Mucosa of rectum (tissue), 2 donors: Measurements from ENCODE around the gene FSHB.

Source experiments
- H3K27ac ChIP-seq, 2 donors: one replicate each; pipeline ENCODE4 v1.7.0; 2013; ENCODE audit warnings: inconsistent platforms in 2 of 2, low read depth in 2 of 2, low read length in 2 of 2
- H3K27me3 ChIP-seq, 2 donors: one replicate each; pipeline ENCODE4 v1.7.0; 2013; ENCODE audit warnings: low read length in 2 of 2; ENCODE audit not compliant: control insufficient read depth in 2 of 2, insufficient read depth in 2 of 2
- H3K36me3 ChIP-seq, 2 donors: one replicate each; pipeline ENCODE4 v1.7.0; 2013; ENCODE audit warnings: low read length in 2 of 2; ENCODE audit not compliant: control insufficient read depth in 2 of 2, insufficient read depth in 2 of 2
- H3K4me1 ChIP-seq, 2 donors: one replicate each; pipeline ENCODE4 v1.7.0; 2013; ENCODE audit warnings: low read length in 2 of 2, mild to moderate bottlenecking in 1 of 2; ENCODE audit not compliant: control insufficient read depth in 2 of 2, insufficient read depth in 2 of 2
- H3K4me3 ChIP-seq, 2 donors: one replicate each; pipeline ENCODE4 v1.7.0; 2013; ENCODE audit warnings: low read length in 2 of 2
- H3K9ac ChIP-seq, 2 donors: one replicate each; pipeline ENCODE4 v1.7.0; 2013; ENCODE audit warnings: low read length in 2 of 2, low read depth in 1 of 2, mild to moderate bottlenecking in 1 of 2
- H3K9me3 ChIP-seq, 2 donors: one replicate each; pipeline ENCODE4 v1.7.0; 2013; ENCODE audit warnings: low read length in 2 of 2; ENCODE audit not compliant: control insufficient read depth in 2 of 2
- donor health status: healthy.
- donor health status: Normal muscosa, but diverticular disease.

The FSHB gene

DNA sequence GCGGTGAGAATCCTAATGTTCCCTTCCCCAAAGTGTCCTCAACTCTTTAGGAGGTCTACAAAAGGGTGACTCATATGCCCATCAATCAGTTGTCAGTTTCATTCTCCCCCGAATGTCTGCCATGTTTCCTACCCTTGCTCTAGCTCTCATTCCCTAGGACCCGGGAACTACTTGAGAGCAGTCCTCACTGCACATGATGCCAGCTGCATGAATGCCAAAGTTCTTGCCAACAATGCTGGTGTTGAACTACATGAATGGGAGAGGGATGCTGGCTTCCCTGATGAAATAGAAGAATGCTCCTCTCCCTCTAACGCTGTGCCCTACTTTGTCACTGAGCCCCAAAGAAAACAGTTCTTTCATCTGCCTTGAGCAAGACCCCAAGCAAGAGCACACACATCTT is 12.5 kb upstream of the FSHB start:
- Histone ChIP-seq H3K4me3 (no peak overlapping the region), H3K27me3 (no peaks in the 10 kb centered on the region), H3K9me3 (no peaks in the 10 kb centered on the region), H3K27ac (no peak overlapping the region), H3K4me1 (no peaks in the 10 kb centered on the region), H3K36me3 (no peaks in the 10 kb centered on the region), H3K9ac (no peak overlapping the region)

- Histone ChIP-seq H3K4me3 (no peak overlapping the region), H3K36me3 (no peaks in the 10 kb centered on the region), H3K9ac (no peak overlapping the region), H3K4me1 (no peaks in the 10 kb centered on the region), H3K27ac (no peak overlapping the region), H3K9me3 (no peaks in the 10 kb centered on the region), H3K27me3 (no peaks in the 10 kb centered on the region)
Measured at GRCh38 chr11:30225642-30226041, 5.2 kb upstream of the FSHB start.

DNA sequence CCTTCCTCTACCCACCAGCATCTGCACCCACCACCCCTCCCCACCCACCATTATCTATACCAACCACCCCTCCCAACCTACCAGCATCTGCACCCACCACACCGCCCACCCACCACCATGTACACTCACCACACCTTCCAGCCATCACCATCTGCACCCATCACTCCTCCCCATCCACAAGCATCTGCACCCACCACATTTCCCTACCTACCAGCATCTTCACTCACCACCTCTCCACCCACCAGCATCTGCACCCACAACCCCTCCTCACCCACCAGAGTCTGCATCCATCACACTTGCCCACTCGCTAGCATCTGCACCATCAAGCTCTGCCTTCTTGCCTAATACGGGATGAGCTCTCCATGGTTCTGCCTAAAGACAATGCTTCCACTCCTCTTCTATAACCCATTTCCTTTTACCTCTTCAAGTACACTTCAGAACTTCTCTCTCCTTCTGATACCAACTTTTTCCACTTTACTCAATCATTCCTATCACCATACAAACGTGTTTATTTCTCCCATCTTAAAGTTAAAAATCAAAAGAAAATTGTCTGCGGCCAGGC is 2.4 kb upstream of the FSHB start:
- no peaks in the 10 kb centered on the region for H3K9me3 ChIP-seq
- no peak overlapping the region for H3K27ac ChIP-seq
- no peaks in the 10 kb centered on the region for H3K36me3 ChIP-seq
- H3K27me3 ChIP-seq = no peaks in the 10 kb centered on the region
- no peak overlapping the region for H3K4me3 ChIP-seq
- H3K9ac ChIP-seq = no peak overlapping the region
- no peaks in the 10 kb centered on the region for H3K4me1 ChIP-seq

GRCh38 chr11:30239025-30239424 is 8.2 kb downstream of the FSHB start:
- Histone ChIP-seq H3K4me1 (no peaks in the 10 kb centered on the region), H3K4me3 (no peak overlapping the region), H3K36me3 (no peaks in the 10 kb centered on the region)

GRCh38 chr11:30244265-30244664 is 13.5 kb downstream of the FSHB start:
- Histone ChIP-seq H3K4me1 (no peaks in the 10 kb centered on the region), H3K36me3 (no peaks in the 10 kb centered on the region), H3K4me3 (no peak overlapping the region), H3K9ac (no peak overlapping the region), H3K27me3 (no peaks in the 10 kb centered on the region), H3K9me3 (no peaks in the 10 kb centered on the region), H3K27ac (no peak overlapping the region)

More at GRCh38 chr11:30239025-30239424, 8.2 kb downstream of the FSHB start:
- Histone ChIP-seq H3K9me3 (no peaks in the 10 kb centered on the region), H3K27ac (no peak overlapping the region), H3K9ac (no peak overlapping the region), H3K27me3 (no peaks in the 10 kb centered on the region)

- Histone ChIP-seq H3K36me3 (no peaks in the 10 kb centered on the region), H3K4me3 (no peak overlapping the region), H3K4me1 (no peaks in the 10 kb centered on the region), H3K9me3 (no peaks in the 10 kb centered on the region), H3K9ac (no peak overlapping the region), H3K27ac (no peak overlapping the region), H3K27me3 (no peaks in the 10 kb centered on the region)
Measured at GRCh38 chr11:30245621-30246020, 14.8 kb downstream of the FSHB start.

- no peaks in the 10 kb centered on the region for H3K9me3 ChIP-seq
Measured at GRCh38 chr11:30254307-30255298, 23.8 kb downstream of the FSHB start.

DNA sequence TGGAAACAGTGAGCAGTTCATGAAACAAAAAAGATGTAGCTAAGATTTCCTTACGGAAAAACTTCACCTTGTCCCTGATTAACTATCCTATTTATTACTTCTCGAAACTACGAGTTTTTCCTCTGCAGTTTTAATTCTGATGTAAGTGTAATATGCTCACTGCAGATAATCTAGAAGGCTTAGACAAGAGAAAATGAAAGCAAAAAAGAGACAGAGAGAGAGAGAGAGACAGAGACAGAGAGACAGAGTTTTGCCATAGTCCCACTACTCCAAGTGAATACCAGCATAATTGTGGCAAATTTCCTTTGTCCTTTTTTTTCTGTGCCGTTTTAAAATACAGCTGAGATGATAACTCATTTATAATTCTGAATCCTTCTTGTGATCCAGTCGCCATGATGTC is 24.8 kb downstream of the FSHB start:
- no peaks in the 10 kb centered on the region for H3K9me3 ChIP-seq
- H3K36me3 ChIP-seq = no peaks in the 10 kb centered on the region
- no peak overlapping the region for H3K9ac ChIP-seq
- no peaks in the 10 kb centered on the region for H3K4me1 ChIP-seq
- H3K4me3 ChIP-seq = no peak overlapping the region
- no peaks in the 10 kb centered on the region for H3K27me3 ChIP-seq
- no peak overlapping the region for H3K27ac ChIP-seq

More at GRCh38 chr11:30254307-30255298, 23.8 kb downstream of the FSHB start:
- Histone ChIP-seq H3K27me3 (no peaks in the 10 kb centered on the region), H3K4me1 (no peaks in the 10 kb centered on the region), H3K36me3 (no peaks in the 10 kb centered on the region), H3K27ac (no peak overlapping the region), H3K4me3 (no peak overlapping the region), H3K9ac (no peak overlapping the region)

DNA sequence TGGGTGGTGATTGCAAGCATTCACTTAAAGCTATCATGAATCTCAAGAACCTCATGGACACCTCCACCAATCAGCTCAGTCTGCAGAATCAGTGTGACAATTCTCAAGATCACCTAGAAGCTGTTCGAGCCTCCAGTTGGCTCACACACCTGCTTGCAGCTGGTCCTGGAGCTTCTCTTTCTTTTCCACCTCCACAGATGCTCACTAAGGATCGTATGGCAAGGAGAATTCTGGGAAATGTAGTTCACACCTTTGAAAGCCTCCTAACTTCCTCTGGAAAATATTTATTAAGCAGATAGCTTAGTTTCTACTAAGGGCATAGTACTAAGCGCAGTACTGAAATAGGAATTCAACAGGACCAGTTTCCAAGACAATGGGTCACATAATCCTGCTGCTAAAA is 26.2 kb downstream of the FSHB start:
- Histone ChIP-seq H3K36me3 (no peaks in the 10 kb centered on the region), H3K4me3 (no peak overlapping the region), H3K4me1 (no peaks in the 10 kb centered on the region), H3K27me3 (no peaks in the 10 kb centered on the region), H3K27ac (no peak overlapping the region), H3K9me3 (no peaks in the 10 kb centered on the region), H3K9ac (no peak overlapping the region)

GRCh38 chr11:30258679-30259078 is 27.9 kb downstream of the FSHB start:
- Histone ChIP-seq H3K9me3 (no peaks in the 10 kb centered on the region), H3K27ac (no peak overlapping the region), H3K4me1 (no peaks in the 10 kb centered on the region), H3K4me3 (no peak overlapping the region), H3K27me3 (no peaks in the 10 kb centered on the region), H3K9ac (no peak overlapping the region), H3K36me3 (no peaks in the 10 kb centered on the region)
